ENCODE measurements around the gene SLC7A10. TPM values are rescaled to one million over a fixed set of nuclear protein-coding genes. Genes with fewer than 3 reads are reported as not detected.

Gene SLC7A10
- total and polyA plus RNA-seq, 5 donors from 2014 or later, result 0.15 to 0.19 TPM; not detected in 3

- no peak for DNase-seq
- Mint-ChIP-seq H3K27me3 (no peaks in the 10 kb centered on the region), H3K36me3 (no peaks in the 10 kb centered on the region), H3K27ac (no peak overlapping the region), H3K4me3 (no peak overlapping the region), H3K4me1 (no peaks in the 10 kb centered on the region), H3K9me3 (no peaks in the 10 kb centered on the region)
- Histone ChIP-seq H3K4me3 (ENCODE audit: low read depth, low read length) (no peak overlapping the region), H3K27me3 (ENCODE audit: control insufficient read depth, insufficient read depth, low read length) (no peaks in the 10 kb centered on the region), H3K4me1 (ENCODE audit: control insufficient read depth, insufficient read depth, low read length, poor library complexity, severe bottlenecking) (no peaks in the 10 kb centered on the region), H3K36me3 (ENCODE audit: control insufficient read depth, insufficient read depth, low read length) (no peaks in the 10 kb centered on the region), H3K9me3 (ENCODE audit: control insufficient read depth in 2 of 2, low read length in 2 of 2) (no peaks in the 10 kb centered on the region), H3K27ac (ENCODE audit: insufficient read depth, low read length, poor library complexity, severe bottlenecking) (no peak overlapping the region)
- ATAC-seq (ENCODE audit: low read depth in 2 of 2), result no peak
These were observed 16.5 kb downstream of the SLC7A10 start for GRCh38 chr19:33208904-33209849.

DNA sequence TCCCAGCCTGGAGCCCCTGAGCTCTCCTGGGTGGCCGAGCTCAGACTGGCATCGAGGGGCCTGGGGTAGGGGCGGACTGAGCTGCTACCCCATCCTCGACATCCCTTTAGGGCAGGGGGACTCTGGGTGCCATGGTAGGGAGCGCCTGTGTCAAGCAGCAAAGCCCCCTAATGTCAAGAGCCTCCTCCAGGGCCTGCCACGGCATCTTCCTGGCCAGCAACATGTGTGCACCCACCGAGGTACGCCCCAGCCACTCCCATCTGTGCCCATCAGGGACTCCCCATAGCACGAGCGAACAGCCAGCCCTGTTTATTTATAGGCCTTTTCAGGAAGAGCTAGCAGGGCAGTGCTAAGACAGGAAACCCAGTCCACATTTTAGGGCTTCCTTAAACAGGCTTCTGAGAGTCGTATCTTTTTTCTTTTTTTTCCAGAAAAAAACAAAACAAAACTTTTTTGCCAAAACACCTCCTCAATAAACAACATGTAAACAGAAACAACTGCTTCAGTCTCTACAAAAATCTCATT is 17.2 kb downstream of the SLC7A10 start:
- no peak overlapping the region for H3K4me3 Mint-ChIP-seq
- Histone ChIP-seq H3K36me3 (ENCODE audit: control insufficient read depth, insufficient read depth, low read length) (no peaks in the 10 kb centered on the region), H3K4me3 (ENCODE audit: low read depth, low read length) (no peak overlapping the region), H3K27ac (ENCODE audit: insufficient read depth, low read length, poor library complexity, severe bottlenecking) (no peak overlapping the region), H3K9me3 (ENCODE audit: control insufficient read depth in 2 of 2, low read length in 2 of 2) (no peaks in the 10 kb centered on the region), H3K27me3 (ENCODE audit: control insufficient read depth, insufficient read depth, low read length) (no peaks in the 10 kb centered on the region), H3K4me1 (ENCODE audit: control insufficient read depth, insufficient read depth, low read length, poor library complexity, severe bottlenecking) (no peaks in the 10 kb centered on the region)
- DNase-seq (no peak), ATAC-seq (ENCODE audit: low read depth in 2 of 2) (no peak)
- no peaks in the 10 kb centered on the region for H3K36me3 Mint-ChIP-seq
- no peaks in the 10 kb centered on the region for H3K27me3 Mint-ChIP-seq
- no peaks in the 10 kb centered on the region for H3K4me1 Mint-ChIP-seq
- no peaks in the 10 kb centered on the region for H3K9me3 Mint-ChIP-seq
- no peak overlapping the region for H3K27ac Mint-ChIP-seq

GRCh38 chr19:33207903-33208302 is 17.7 kb downstream of the SLC7A10 start:
- Mint-ChIP-seq H3K4me3 (no peak overlapping the region), H3K9me3 (no peaks in the 10 kb centered on the region), H3K36me3 (no peaks in the 10 kb centered on the region), H3K4me1 (no peaks in the 10 kb centered on the region), H3K27ac (no peak overlapping the region), H3K27me3 (no peaks in the 10 kb centered on the region)
- no peaks in the 10 kb centered on the region for H3K36me3 ChIP-seq (ENCODE audit: control insufficient read depth, insufficient read depth, low read length)
- no peak overlapping the region for H3K4me3 ChIP-seq (ENCODE audit: low read depth, low read length)
- no peaks in the 10 kb centered on the region for H3K27me3 ChIP-seq (ENCODE audit: control insufficient read depth, insufficient read depth, low read length)
- no peaks in the 10 kb centered on the region for H3K9me3 ChIP-seq (ENCODE audit: control insufficient read depth in 2 of 2, low read length in 2 of 2)
- H3K4me1 ChIP-seq (ENCODE audit: control insufficient read depth, insufficient read depth, low read length, poor library complexity, severe bottlenecking), result no peaks in the 10 kb centered on the region
- ATAC-seq (ENCODE audit: low read depth in 2 of 2) (no peak), DNase-seq (no peak)
- H3K27ac ChIP-seq (ENCODE audit: insufficient read depth, low read length, poor library complexity, severe bottlenecking), result no peak overlapping the region

- H3K27me3 ChIP-seq (ENCODE audit: control insufficient read depth, insufficient read depth, low read length), result no peaks in the 10 kb centered on the region
- H3K36me3 Mint-ChIP-seq, result no peaks in the 10 kb centered on the region
- H3K4me3 Mint-ChIP-seq, result no peak overlapping the region
- no peaks in the 10 kb centered on the region for H3K4me1 ChIP-seq (ENCODE audit: control insufficient read depth, insufficient read depth, low read length, poor library complexity, severe bottlenecking)
- no peaks in the 10 kb centered on the region for H3K27me3 Mint-ChIP-seq
- H3K27ac Mint-ChIP-seq, result no peak overlapping the region
- DNase-seq, result no peak
- H3K9me3 ChIP-seq (ENCODE audit: control insufficient read depth in 2 of 2, low read length in 2 of 2), result no peaks in the 10 kb centered on the region
- ATAC-seq (ENCODE audit: low read depth in 2 of 2), result no peak
- H3K27ac ChIP-seq (ENCODE audit: insufficient read depth, low read length, poor library complexity, severe bottlenecking), result no peak overlapping the region
- no peaks in the 10 kb centered on the region for H3K36me3 ChIP-seq (ENCODE audit: control insufficient read depth, insufficient read depth, low read length)
- no peaks in the 10 kb centered on the region for H3K4me1 Mint-ChIP-seq
- no peak overlapping the region for H3K4me3 ChIP-seq (ENCODE audit: low read depth, low read length)
- H3K9me3 Mint-ChIP-seq, result no peaks in the 10 kb centered on the region
These were observed 18.5 kb downstream of the SLC7A10 start for GRCh38 chr19:33207040-33207620.

GRCh38 chr19:33206261-33207039 is 19.2 kb downstream of the SLC7A10 start:
- Mint-ChIP-seq H3K9me3 (no peaks in the 10 kb centered on the region), H3K4me3 (no peak overlapping the region), H3K36me3 (no peaks in the 10 kb centered on the region), H3K4me1 (no peaks in the 10 kb centered on the region), H3K27ac (no peak overlapping the region), H3K27me3 (no peaks in the 10 kb centered on the region)
- H3K36me3 ChIP-seq (ENCODE audit: control insufficient read depth, insufficient read depth, low read length), result no peaks in the 10 kb centered on the region
- no peak for ATAC-seq (ENCODE audit: low read depth in 2 of 2)
- no peak overlapping the region for H3K27ac ChIP-seq (ENCODE audit: insufficient read depth, low read length, poor library complexity, severe bottlenecking)
- no peaks in the 10 kb centered on the region for H3K4me1 ChIP-seq (ENCODE audit: control insufficient read depth, insufficient read depth, low read length, poor library complexity, severe bottlenecking)
- DNase-seq, result no peak
- H3K27me3 ChIP-seq (ENCODE audit: control insufficient read depth, insufficient read depth, low read length), result no peaks in the 10 kb centered on the region
- H3K9me3 ChIP-seq (ENCODE audit: control insufficient read depth in 2 of 2, low read length in 2 of 2), result no peaks in the 10 kb centered on the region
- no peak overlapping the region for H3K4me3 ChIP-seq (ENCODE audit: low read depth, low read length)

GRCh38 chr19:33205531-33206260 is 20.0 kb downstream of the SLC7A10 start:
- ATAC-seq (ENCODE audit: low read depth in 2 of 2) (no peak), DNase-seq (no peak)
- Histone ChIP-seq H3K27ac (ENCODE audit: insufficient read depth, low read length, poor library complexity, severe bottlenecking) (no peak overlapping the region), H3K4me1 (ENCODE audit: control insufficient read depth, insufficient read depth, low read length, poor library complexity, severe bottlenecking) (no peaks in the 10 kb centered on the region), H3K9me3 (ENCODE audit: control insufficient read depth in 2 of 2, low read length in 2 of 2) (no peaks in the 10 kb centered on the region), H3K4me3 (ENCODE audit: low read depth, low read length) (no peak overlapping the region), H3K27me3 (ENCODE audit: control insufficient read depth, insufficient read depth, low read length) (no peaks in the 10 kb centered on the region), H3K36me3 (ENCODE audit: control insufficient read depth, insufficient read depth, low read length) (no peaks in the 10 kb centered on the region)
- no peaks in the 10 kb centered on the region for H3K36me3 Mint-ChIP-seq
- H3K4me3 Mint-ChIP-seq, result no peak overlapping the region
- H3K27ac Mint-ChIP-seq, result no peak overlapping the region
- no peaks in the 10 kb centered on the region for H3K4me1 Mint-ChIP-seq
- H3K27me3 Mint-ChIP-seq, result peaks cover 5% of the 10 kb centered on the region
- H3K9me3 Mint-ChIP-seq, result no peaks in the 10 kb centered on the region

GRCh38 chr19:33205110-33205509 is 20.5 kb downstream of the SLC7A10 start:
- no peaks in the 10 kb centered on the region for H3K36me3 Mint-ChIP-seq
- Histone ChIP-seq H3K4me3 (ENCODE audit: low read depth, low read length) (no peak overlapping the region), H3K9me3 (ENCODE audit: control insufficient read depth in 2 of 2, low read length in 2 of 2) (no peaks in the 10 kb centered on the region), H3K27me3 (ENCODE audit: control insufficient read depth, insufficient read depth, low read length) (no peaks in the 10 kb centered on the region), H3K36me3 (ENCODE audit: control insufficient read depth, insufficient read depth, low read length) (no peaks in the 10 kb centered on the region), H3K4me1 (ENCODE audit: control insufficient read depth, insufficient read depth, low read length, poor library complexity, severe bottlenecking) (no peaks in the 10 kb centered on the region), H3K27ac (ENCODE audit: insufficient read depth, low read length, poor library complexity, severe bottlenecking) (no peak overlapping the region)
- H3K4me1 Mint-ChIP-seq, result no peaks in the 10 kb centered on the region
- no peak overlapping the region for H3K27ac Mint-ChIP-seq
- DNase-seq, result no peak
- H3K4me3 Mint-ChIP-seq, result no peak overlapping the region
- H3K9me3 Mint-ChIP-seq, result no peaks in the 10 kb centered on the region
- H3K27me3 Mint-ChIP-seq, result peaks cover 8% of the 10 kb centered on the region
- ATAC-seq (ENCODE audit: low read depth in 2 of 2), result no peak

All from CD4-positive, CD25-positive, alpha-beta regulatory T cell (primary cell).